Stimulated activated CD8-positive, alpha-beta memory T cell treated with anti-CD3 and anti-CD28 coated beads, Interleukin-12 subunit alpha, Interleukin-12 subunit beta, amount 100 ng/mL, for 4 hours (primary cell): ENCODE measurements around the gene MCC.

Experiments used
- DNase-seq: peaks from one replicate; pipeline ENCODE4 v3.0.0-alpha.2; 2020; ENCODE audit warnings: low read depth

The MCC gene

DNA sequence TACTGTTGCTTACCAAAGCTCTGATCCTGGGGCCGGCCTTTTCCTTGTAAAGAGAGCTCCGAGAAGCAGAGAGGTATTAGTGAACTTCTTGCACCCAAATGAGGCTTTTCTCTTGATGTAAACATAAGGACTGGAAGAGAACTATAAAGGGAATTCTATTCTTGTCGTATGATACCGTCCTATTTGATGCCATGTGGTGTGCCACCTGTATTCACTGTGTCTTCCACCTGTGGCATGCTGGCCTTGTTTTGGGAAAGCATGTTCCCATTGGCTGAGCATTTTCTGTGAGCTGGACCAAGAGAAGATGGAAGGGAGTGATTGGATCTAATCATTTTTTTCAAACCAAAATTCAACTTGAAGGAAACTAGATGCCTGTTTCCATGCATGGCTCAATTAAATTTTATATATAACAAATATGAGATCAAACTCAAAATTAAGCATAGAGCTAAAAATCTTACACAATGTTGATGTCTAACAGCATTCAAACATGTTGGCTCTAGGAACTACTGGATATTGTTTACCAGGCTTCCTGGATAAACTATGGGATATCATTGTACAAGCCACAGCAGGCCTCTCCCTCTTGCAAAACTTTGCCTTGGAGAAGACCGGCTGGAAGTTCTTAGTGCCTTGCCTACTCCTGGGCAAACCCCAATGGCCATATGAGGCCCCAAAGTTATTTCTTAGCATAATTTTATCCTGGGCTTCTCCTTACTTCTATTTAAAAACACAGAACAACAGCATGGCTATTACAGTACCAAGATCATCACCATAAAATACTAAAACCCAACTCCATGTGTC, 168.8 kb downstream of the MCC start:
- no peak for DNase-seq

DNA sequence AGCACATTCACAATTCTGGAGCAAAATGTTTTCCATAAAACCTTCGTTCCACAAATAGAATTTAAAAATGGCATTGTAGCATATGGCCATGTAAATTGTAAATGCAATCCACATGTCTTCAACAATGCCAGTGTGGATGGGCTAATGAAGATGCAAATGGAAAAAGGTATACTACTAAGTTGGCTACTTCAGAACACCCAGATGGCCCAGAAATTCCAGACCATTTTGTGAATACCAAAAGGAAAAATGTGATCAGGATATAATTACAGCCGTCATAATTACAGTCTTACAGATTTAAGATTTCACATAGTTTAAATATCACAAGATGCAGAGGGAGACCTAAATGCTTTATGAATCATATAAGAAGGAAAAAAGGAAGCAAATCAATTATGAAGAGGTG, 170.6 kb downstream of the MCC start:
- DNase-seq, result no peak

DNA sequence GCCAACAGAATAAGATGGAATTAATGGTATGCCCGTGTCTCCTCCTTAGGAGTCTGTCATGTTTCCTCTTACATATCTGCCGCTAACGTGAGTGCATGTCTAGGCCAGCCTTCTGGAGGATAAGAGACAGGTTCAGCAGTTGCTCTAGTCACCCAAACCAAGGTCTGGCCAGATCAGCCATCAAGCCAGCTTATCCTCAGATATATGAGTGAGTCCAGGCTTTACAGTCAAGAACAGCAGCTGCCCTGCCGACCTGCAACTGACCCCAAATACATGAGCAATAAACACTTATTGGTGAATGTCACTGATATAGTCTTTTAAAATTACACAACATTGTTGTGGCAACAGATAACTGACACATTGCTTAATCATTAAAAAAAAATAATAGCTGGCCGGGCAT, 177.0 kb downstream of the MCC start:
- no peak for DNase-seq

DNA sequence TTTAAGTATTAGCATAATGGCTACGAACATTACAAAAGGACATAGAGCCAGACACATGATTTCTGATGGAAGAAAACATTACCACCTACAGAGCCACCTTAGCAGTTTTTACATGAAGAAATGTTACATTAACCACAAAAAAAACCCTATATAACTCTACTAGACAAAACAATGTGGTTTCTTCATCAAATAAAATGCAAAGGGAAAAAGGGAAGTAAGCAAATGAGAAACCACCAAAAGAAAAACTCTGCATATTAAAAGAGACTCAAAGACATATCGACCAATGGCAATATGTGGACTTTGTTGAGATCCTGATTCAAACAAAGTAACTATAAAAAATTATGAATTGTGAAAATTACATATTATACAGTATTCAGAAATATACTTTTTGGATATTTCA, 186.1 kb downstream of the MCC start:
- no peak for DNase-seq

DNA sequence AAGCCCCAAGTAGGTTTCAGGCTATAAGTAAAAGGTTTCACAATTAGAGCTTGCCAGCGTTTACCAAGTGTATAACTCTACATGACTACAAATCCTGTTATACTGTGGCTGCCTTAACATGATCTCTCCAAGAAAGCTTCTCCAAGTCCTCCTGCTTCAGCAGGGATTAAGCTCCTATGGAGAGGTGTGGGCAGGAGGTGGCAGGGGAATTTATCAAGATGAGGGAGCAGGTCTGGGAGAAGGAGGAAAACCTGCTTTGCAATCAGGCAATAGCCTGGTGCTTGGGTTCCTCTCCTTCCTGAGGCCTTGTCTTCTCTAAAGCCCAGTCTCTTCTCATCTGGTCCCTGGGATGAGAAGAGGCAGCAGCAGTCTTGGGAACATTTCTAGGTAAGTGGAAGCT, 188.7 kb downstream of the MCC start:
- DNase-seq, result no peak

- DNase-seq, result no peak
These were observed 191.6 kb downstream of the MCC start for GRCh38 chr5:113296676-113297075.

GRCh38 chr5:113295111-113295539, 193.1 kb downstream of the MCC start:
- DNase-seq, result no peak

DNA sequence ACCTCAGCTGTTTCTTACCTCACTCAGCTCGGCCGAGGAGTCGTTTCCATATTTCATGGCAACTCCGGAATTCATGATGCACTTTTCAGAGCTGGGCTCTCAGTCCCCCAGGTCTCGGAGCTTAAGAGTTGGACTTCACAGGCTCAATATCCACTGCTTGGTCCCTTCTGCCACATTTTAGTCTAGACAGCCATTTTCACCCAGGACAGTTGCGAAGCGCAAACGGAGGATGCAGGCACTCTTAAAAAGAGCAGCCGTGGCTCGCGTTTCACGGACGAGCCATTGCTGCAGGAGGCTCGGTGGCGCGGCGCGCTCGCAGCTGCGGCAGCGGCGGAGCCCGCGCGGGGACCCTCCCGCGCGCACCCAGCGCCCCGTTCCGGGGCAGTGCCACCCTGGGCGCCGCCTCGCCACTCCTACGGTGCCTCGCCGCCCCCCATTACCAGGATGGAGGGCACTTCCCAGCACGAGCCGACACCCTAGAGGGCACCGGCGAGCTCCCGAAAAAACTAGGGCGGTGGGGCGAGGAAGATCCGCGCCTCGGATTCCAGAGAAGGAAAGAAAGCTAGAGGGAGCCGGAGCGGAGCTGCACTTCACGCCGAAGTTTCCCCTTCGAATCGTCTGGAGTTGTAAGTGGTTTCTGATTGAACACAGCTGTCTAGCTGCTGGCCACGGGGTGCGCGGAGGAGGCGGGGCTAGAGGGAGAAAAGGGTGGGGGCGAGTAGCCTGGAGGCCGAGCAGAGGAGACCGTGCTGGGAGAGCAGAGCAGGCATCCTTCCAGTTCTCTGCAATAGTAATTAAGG, 193.7 kb downstream of the MCC start:
- DNase-seq, result peak; percentile 57

DNA sequence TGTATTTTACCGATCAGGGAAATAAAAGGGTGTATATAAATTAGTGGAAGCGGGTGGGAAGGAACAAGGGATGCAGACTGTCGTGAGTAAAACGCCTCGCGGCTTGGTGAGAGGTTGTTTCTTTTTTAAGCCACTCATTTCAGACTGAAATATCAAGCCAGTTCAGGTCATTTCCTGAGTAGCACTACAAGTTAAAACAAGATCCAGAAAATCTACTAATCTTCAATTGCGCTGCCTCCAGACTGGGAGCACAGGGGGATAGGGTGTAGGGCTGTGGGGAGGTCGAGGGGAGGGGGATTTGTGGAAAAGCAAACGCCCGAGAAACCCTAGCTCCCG, 194.3 kb downstream of the MCC start:
- no peak for DNase-seq

DNA sequence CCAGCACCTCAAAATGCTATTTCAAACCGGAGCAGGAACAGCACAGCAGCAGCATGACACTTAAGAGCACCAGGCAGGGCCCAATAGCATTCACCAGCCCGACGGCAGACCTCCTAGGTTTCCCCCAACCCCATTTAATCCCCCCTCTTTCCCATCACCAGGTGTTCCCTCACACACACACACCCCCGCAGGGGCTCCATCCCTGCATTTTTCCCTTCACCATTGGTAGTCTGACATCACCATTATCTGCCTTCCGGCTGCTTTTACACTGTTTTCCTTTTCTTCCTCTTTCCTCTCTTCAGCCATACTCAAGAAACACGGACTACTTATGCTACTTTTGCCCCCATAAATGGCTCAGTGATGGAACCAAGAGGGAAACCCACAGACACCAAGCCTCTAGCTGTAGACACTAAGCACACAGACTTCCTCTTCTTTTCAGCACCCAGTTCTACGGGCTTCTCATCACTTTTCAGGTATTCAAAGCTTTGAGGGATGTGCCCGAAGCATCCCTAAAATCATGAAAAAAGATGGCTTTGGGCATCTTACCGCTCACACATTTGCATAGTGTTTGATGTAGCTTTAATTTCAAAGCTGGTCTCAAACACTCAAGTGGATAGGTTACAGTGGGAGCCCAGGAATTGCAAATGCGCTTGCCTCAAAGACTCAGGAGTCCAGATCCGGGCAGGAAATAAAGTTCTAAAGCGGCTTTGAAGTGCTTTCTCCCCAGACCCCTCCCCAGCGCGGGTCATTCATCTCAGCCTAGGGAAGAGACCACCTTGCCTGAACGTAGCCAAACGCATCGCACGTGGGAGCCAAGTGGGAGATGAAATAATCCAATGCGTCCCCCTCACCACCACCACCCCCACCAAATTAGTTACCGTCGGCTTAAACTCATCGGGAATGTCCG, 194.9 kb downstream of the MCC start:
- no peak for DNase-seq

DNA sequence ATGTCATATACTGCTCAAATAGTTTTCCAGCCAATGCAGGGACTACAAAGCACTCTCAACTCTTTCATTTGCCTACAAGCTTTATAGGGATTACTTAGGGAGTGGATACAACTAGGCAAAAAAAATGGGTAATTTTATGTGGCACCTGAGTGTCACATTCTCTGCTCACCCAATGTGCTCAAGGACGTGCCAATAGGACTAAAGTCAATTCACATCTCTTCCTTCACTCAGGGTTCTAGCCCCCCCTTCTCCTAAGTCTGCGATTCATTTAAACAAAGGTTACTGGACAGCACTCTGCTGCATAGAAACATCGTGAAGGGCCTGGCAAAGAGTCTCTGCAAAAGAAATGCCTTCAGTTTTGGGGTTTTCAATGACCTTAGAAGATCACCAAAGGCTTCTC, 195.8 kb downstream of the MCC start:
- no peak for DNase-seq

DNA sequence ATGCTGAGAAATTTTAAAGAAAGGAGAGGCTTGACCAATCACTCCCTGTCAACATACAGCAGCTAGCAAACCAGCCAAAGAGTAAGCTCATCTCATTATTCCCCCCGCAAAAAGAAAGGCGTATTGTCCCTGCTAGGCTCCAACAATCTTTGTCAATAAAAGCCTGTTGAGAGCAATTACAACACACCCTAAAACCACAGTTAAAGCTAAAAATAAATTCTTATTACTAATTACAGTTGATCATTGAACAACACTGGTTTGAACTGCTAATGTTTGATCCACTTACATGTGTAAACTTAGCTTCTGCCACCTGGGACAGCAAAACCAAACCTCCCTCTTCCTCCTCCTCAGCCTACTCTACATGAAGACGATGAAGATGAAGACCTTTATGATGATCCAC, 204.7 kb downstream of the MCC start:
- no peak for DNase-seq

GRCh38 chr5:113282472-113282871, 205.8 kb downstream of the MCC start:
- DNase-seq, result no peak

DNA sequence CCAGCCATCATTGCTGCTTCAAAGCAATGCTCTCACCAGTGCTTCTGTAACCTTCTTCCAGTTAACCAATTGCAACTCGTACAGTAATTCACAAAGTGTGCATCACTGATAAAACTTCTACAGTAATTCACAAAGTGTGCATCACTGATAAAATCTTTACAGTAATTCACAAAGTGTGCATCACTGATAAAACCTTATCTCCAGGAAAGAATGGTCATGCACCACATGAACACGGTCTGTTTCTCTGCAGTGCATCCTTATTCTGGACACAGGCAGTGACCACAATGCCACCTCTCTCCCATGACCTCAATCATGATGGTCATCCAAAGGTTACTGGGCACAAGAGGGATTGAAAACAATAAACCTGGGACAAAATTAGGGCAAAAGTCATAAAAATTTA, 207.1 kb downstream of the MCC start:
- no peak for DNase-seq

- no peak for DNase-seq
These were observed 207.7 kb downstream of the MCC start for GRCh38 chr5:113280541-113280940.

DNA sequence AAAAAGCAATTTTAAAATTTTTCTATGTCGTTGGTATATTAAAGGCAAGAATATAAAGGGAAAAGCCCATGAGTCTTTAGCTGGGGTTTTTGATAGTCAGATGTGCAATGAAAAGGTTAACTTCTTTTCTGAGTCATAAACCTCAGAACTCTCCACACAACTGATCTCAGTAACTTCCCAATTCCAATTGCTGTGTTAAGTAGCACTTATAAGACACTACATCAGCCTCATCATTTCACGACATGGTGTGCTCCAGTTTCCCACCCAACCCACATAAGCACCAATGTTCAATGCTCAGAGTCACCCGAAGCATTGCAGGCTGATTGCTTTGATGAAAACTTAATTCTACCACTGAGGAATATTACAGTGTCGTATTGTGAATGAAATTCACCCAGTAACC, 209.3 kb downstream of the MCC start:
- DNase-seq, result no peak

DNA sequence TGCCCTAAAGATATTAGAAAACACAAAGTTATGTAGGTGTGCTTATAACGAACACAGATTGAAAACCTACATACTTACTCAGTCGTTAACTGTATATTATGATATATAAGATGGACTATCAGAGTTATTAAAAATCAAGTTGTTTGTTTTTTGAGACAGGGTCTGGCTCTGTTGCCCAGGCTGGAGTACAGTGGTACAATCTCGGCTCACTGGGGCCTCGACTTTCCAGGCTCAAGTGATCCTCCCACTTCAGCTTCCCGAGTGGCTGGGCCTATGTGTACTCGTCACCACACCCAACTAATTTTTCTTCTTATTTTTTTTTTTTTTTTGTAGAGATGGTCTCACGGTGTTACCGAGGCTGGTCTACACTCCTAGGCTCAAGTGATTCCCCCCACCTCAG, 211.8 kb downstream of the MCC start:
- no peak for DNase-seq

DNA sequence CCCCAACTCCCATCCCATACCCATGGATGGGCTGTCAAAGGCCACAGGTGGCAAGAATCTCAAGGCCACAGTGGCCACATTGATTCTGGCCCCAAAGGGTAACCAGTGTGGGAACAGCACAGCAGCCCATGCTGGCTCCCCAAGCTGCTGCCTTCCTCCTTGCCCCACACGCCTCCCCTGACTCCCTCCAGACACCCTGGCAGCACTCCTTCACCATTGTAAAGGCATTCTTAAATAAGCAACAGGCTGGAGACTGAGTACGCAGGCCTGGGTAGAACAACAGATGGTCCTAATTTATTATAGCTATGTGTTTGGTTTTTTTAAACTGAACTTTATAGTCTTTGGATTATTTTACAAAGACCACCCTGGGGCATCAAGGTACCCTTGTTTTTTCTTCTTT, 212.3 kb downstream of the MCC start:
- DNase-seq, result no peak

GRCh38 chr5:113274836-113275414, 213.3 kb downstream of the MCC start:
- DNase-seq, result no peak

- no peak for DNase-seq
These were observed 214.3 kb downstream of the MCC start for GRCh38 chr5:113273948-113274347.

GRCh38 chr5:113271745-113272454, 216.4 kb downstream of the MCC start:
- no peak for DNase-seq

DNA sequence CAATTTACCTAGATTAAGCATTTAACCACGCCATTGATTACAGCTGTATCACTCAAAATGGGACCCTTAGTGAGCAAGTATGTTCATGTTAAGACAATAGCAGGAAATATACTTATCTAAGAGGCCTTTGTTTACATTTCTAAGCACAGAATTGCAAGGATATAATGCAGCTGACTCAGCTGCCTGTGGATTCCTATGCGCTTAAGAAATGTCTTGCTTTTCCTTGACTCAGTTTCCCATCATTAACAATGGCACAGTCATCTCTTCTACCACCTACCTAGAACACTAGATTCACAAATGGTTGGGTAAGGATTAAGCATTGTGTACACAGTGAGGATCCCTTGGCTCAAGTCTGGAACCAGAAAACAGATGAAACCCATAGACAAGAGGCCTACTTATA, 217.2 kb downstream of the MCC start:
- no peak for DNase-seq
